C1 segment of cervical spinal cord (tissue), 14 donors: Measurements from ENCODE around the gene FAM20C.
"Not testable (repeated sequence)": the region's sequence is repeated elsewhere in the genome, so short reads cannot be mapped to it uniquely, and the experiment has no call there.

Source experiments
- DNase-seq, 14 donors: peaks; one replicate each; lab custom pipeline; 2025; lab: John Stamatoyannopoulos, UW

The FAM20C gene

DNA sequence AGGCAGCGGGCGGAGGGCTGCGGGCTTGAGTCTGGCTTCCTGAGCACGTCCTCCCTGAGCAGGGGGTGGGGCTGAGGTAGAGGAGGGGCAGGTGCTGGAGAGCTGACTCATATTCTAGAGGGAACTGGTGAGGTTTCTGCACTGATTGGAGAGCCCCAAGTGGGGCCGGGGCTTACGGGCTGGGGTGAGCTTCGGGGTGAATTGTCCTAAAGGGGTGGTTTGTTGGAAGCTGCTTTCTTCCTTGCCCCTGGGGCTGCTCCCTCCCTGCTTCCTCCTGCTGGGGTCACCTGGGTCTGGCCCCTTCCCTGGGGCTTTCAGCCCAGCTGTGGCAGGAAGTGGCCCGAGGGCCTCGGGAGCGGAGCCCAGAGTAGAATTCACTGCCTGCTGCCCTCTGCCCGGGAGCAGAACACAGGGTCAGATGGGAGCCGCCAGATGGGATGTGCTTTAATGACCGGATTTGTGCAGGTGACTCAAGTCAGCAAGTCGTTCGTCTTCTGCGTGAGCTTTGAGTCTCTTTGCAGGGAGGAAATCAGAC, 48.6 kb downstream of the FAM20C start:
- DNase-seq = no peak

- DNase-seq = no peak
These were observed 49.1 kb downstream of the FAM20C start for GRCh38 chr7:241513-241912.

GRCh38 chr7:242826-243579, 50.6 kb downstream of the FAM20C start:
- not testable (repeated sequence) for DNase-seq

GRCh38 chr7:243580-243978, 51.2 kb downstream of the FAM20C start:
- DNase-seq = not testable (repeated sequence)

DNA sequence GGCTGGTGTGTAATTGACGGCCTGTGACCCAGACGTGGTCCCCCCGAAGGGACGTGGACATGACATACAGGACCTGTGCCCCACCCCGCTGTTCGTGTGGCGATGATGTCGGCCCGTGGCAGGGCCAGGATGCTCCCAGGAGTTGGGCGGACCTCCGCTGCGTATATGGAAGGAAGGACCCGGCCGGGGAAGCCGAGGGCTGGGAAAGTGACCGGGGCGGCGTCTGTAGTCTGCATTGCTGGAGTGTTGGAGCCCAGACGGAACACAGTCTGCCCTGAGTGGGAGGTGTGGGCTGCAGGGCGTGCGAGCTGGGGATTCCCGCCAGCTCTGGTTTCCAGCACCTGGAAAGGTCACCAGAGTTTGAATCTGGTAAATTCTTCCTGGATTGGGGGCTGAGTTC, 52.6 kb downstream of the FAM20C start:
- DNase-seq = no peak

DNA sequence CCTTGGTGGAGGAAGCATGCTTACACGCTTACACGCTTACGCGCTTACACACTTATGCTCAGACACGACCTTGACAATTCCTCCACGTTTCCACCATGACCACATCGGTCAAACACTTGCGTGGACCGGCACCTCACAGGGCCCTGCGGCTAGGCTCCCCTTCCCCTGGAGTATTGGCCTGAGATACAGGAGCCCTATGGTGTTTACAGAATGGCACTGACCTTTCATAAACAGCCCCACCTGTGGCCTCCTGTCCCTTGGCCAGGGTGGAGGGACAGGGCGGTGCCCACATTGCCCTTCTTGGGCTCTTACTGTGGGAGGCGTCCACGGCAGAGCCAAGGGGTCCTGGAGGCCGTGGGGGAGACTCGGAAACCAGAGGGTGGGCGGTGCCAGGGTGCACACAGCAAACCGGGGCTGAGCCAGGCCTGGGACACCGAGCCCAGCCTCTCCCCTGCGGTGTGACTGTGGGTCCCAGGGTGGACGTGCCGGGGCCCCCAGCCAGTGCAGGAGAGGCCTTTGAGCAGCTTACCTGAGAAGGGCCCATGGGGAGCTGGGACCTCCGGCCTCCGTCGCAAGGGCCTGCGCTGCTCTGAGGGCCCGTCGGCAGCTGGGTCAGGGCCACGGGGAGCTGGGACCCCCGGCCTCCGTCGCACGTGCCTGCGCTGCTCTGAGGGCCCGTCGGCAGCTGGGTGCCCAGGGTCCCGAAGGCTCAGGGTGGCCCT, 53.4 kb downstream of the FAM20C start:
- no peak for DNase-seq

GRCh38 chr7:246451-246850, 54.1 kb downstream of the FAM20C start:
- no peak for DNase-seq

GRCh38 chr7:247181-247580, 54.8 kb downstream of the FAM20C start:
- no peak for DNase-seq

DNA sequence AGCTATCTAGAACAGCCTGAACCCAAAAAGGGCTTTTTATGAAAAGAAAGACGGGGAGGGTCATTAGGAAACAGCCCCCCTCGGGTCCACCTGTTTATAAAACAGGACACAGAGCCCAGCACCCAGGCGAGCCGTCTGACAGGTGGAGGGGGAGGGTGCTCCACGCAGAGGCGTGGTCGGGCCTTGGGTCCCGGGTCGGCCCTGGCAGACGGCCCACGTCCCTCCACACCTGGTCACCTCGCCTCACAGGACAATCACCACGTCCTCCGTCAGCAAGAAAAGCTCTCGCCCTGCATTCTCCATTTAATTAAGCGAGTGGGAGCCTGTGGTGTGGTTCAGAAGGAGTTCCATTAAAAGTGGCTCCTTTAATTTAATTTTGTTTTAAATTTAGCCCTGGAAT, 55.3 kb downstream of the FAM20C start:
- DNase-seq = no peak

- no peak for DNase-seq
These were observed 56.5 kb downstream of the FAM20C start for GRCh38 chr7:248732-249435.

- no peak for DNase-seq
These were observed 57.6 kb downstream of the FAM20C start for GRCh38 chr7:249989-250388.

DNA sequence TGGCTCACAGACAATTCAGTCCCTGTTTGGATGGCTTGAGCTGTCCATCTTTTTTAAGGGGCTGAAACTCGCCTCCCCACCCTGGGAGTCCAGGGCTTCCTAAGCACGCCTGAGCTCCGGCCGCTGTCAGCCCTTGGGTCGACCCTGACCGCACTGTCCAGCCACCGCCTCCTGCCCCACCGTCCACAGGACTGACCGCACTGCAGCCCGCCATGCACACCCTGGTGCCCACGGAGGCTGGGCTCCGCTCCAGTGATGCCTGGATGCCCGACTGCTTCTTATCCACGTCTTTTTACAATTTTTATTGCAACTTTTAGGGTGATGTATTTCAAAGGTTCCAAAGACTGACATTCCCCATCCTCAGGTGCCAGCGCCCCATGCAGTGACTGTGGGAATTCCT, 58.2 kb downstream of the FAM20C start:
- no peak for DNase-seq

DNA sequence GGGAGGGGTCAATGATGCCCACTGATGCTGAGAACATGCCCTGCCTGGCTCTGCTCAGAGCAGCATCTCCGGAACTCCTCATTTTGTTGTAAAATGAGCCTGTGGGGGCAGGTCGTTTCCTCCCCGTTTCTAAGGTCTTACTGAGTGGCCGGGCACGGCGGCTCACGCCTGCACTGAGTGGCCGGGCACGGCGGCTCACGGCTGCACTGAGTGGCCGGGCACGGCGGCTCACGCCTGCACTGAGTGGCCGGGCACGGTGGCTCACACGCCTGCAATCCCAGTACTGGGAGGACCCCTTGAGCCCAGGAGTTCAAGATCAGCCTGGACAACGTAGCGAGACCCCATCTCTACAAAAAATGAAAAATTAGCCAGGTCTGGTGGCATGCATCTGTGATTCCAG, 58.6 kb downstream of the FAM20C start:
- DNase-seq = no peak

- no peak for DNase-seq
These were observed 59.2 kb downstream of the FAM20C start for GRCh38 chr7:251446-252175.

DNA sequence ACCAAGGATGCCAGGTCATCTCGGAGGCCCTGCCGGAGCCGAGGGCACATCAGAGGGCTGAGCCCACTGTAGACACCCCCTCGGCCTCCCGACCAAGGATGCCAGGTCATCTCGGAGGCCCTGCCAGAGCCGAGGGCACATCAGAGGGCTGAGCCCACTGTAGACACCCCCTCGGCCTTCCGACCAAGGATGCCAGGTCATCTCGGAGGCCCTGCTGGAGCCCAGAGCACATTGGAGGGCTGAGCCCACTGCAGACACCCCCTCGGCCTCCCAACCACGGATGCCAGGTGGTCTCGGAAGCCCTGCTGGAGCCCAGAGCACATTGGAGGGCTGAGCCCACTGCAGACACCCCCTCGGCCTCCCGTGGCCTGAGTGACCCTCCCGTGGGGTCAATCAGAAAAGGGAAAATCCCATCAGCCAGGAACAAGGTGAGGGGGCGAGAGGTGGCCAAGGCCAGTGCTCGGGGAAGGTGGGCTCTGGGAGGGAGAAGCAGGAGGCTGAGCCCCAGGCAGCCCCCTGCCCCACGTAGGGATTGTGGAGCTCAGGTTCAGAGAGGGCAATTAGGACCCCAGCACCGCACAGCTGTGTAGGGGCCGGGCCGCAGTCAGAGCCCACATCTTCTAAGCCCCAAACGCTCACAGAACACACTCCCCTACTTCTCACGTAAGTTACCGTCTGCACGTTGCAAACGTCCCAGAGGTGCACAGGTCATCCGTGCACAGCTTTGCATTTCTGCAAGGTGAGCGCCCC, 60.0 kb downstream of the FAM20C start:
- no peak for DNase-seq

DNA sequence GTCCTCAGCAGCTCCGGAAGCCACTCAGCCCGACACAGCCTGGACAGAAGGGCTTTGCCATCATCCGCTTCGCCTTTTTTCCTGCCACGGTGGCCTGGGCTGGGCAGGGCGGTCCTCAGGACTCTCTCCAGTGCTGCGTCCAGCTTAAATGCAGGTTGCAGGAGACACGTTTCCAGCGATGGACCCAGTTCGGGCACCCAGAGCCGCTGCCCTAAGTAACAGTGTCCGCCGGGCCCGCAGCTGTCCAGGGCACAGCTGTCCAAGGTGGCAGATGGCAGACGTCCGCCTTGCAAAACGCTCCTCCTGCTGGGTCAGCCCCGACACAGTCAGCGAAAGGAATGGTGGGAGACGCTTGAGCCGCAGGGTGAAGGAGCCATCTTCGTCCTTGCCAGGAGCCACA, 60.6 kb downstream of the FAM20C start:
- no peak for DNase-seq

DNA sequence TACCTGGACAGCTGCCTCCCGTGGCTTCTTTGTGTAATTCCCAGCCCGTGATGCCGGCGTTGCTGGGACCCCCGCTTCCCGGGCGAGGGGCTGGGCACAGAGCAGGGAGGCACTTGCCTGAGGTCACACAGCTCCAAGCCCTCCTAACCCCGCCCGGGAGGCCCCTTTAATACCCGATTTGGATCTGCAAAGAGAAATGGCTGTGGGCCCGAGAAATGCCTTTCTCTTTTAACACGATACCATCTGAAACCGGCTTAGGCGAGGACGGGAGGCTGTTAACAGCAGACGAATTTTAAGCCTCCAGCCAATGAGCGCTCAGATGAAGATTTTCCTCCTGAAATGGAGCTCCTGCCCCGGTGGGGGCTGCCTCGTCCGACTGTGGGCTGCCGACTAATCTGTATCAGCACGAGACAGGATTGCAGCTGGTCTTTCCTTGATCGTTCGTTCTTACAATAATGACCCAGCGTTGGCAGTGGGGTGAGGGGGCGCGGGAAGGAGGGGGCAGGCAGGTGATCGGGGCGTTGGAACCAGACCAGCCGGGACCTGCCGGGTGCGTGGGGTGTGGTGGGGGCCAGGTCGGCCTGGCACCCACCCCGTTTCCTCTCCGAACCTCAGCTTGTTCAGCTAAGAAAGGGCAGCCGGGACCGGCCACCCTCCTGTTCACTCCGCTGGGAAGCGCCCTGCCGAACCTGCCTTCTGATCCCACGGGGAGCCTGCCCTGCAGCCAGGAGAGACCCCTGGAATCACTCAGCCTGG, 61.4 kb downstream of the FAM20C start:
- DNase-seq = no peak

DNA sequence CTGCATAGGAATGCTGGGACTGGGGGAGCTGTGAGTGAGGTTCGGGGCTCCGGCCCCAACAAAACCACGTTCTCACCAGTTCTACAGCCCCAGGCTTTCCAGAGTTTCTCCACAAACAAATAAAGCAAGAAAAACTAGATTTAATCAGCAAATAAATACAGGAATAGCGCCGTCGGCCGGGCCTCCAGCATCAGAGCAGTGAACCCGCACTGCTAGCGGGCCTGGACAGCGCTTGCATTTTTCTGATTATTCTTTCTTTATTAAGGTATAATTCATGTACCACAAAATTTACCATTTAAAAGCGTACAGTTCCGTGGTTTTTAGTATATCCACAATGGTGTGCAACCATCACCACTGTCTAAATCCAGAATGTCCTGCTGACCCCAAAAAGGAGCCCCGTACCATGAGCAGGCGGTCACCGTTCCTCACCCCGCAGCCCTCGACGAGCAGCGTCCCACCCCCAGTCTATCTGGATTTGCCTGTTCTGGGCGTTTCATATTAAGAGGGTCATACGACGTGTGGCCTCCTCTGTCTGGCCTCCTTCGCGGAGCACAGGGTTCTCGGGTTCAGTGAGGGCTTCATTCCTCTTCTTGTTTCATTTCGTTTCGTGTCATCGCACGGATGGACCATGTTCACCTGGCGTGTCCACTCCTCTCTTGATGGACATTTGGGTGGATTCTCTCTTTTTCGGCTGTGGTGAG, 62.1 kb downstream of the FAM20C start:
- DNase-seq = no peak

- DNase-seq = no peak
These were observed 62.7 kb downstream of the FAM20C start for GRCh38 chr7:255038-255435.
